Astrocyte of the spinal cord (primary cell): Measurements from ENCODE around the gene SERPINI1.

Source experiments
- DNase-seq: peaks from one replicate; pipeline ENCODE4 v3.0.0; 2011; ENCODE audit warnings: low read depth, low spot score
- H3K4me3 ChIP-seq: 2 replicates; pipeline ENCODE4 v1.5.1; 2011; ENCODE audit warnings: low read depth, mild to moderate bottlenecking, low read length, moderate library complexity
- CTCF ChIP-seq: IDR thresholded peaks from 2 replicates; pipeline ENCODE4 v1.5.1; 2012; ENCODE audit warnings: low read depth, mild to moderate bottlenecking, low read length, inconsistent platforms
- in situ Hi-C: cut with HindIII; loops from 2 replicates; pipeline ENCODE4 v1.10.0; 2017; ENCODE audit warnings: low sequenced_read_pairs

Gene SERPINI1

GRCh38 chr3:167866331-167866730, 130.8 kb downstream of the SERPINI1 start:
- no peak for TF ChIP-seq CTCF
- in situ Hi-C loops, result no loop called here

GRCh38 chr3:167867981-167868380, 132.5 kb downstream of the SERPINI1 start:
- in situ Hi-C loops, result no loop called here
- no peak for TF ChIP-seq CTCF
- no peak for DNase-seq
- no peak overlapping the region for H3K4me3 ChIP-seq

More at GRCh38 chr3:167866331-167866730, 130.8 kb downstream of the SERPINI1 start:
- no peak for DNase-seq
- H3K4me3 ChIP-seq, result no peak overlapping the region

GRCh38 chr3:167870181-167870580, 134.7 kb downstream of the SERPINI1 start:
- DNase-seq, result no peak
- in situ Hi-C loops, result no loop called here
- H3K4me3 ChIP-seq, result no peak overlapping the region
- no peak for TF ChIP-seq CTCF

GRCh38 chr3:167870759-167871158, 135.2 kb downstream of the SERPINI1 start:
- TF ChIP-seq CTCF, result no peak
- in situ Hi-C loops, result no loop called here
- no peak for DNase-seq
- no peak overlapping the region for H3K4me3 ChIP-seq

GRCh38 chr3:167872032-167872431, 136.5 kb downstream of the SERPINI1 start:
- no peak for TF ChIP-seq CTCF

GRCh38 chr3:167872941-167873340, 137.4 kb downstream of the SERPINI1 start:
- peak; percentile 23 for TF ChIP-seq CTCF
- in situ Hi-C loops, result no loop called here
- no peak for DNase-seq
- no peak overlapping the region for H3K4me3 ChIP-seq

More at GRCh38 chr3:167872032-167872431, 136.5 kb downstream of the SERPINI1 start:
- no peak for DNase-seq
- no peak overlapping the region for H3K4me3 ChIP-seq
- in situ Hi-C loops, result no loop called here
